ENCODE results near the gene MRPL11.
"Not testable (repeated sequence)": the region's sequence is repeated elsewhere in the genome, so short reads cannot be mapped to it uniquely, and the experiment has no call there.

The MRPL11 gene

GRCh38 chr11:66431871-66432329 lies 6.7 kb downstream of the MRPL11 start:
- not testable (repeated sequence) for DNase-seq (ENCODE audit: low read depth in 1 of 2, low spot score in 1 of 2)

GRCh38 chr11:66431287-66431686 lies 7.4 kb downstream of the MRPL11 start:
- not testable (repeated sequence) for DNase-seq (ENCODE audit: low read depth in 1 of 2, low spot score in 1 of 2)

GRCh38 chr11:66429983-66430602 lies 8.6 kb downstream of the MRPL11 start:
- DNase-seq (ENCODE audit: low read depth in 1 of 2, low spot score in 1 of 2): peak; percentile 54 to 55

- DNase-seq (ENCODE audit: low read depth in 1 of 2, low spot score in 1 of 2): no peak
Observed at GRCh38 chr11:66428933-66429332, 9.7 kb downstream of the MRPL11 start.

- no peak for DNase-seq (ENCODE audit: low read depth in 1 of 2, low spot score in 1 of 2)
Observed at GRCh38 chr11:66426314-66426713, 12.3 kb downstream of the MRPL11 start.

GRCh38 chr11:66421492-66422205 lies 17.0 kb downstream of the MRPL11 start:
- DNase-seq (ENCODE audit: low read depth in 1 of 2, low spot score in 1 of 2): peak; percentile 77 to 78

GRCh38 chr11:66420671-66421476 lies 17.8 kb downstream of the MRPL11 start, which contains the start of gene NPAS4:
Gene NPAS4, plus strand, starts transcription at chr11:66421035. Its CDS starts 145 bp downstream, at chr11:66421180.
- no peak for DNase-seq (ENCODE audit: low read depth in 1 of 2, low spot score in 1 of 2)

GRCh38 chr11:66419825-66420224 lies 18.8 kb downstream of the MRPL11 start:
- DNase-seq (ENCODE audit: low read depth in 1 of 2, low spot score in 1 of 2): no peak

- no peak for DNase-seq (ENCODE audit: low read depth in 1 of 2, low spot score in 1 of 2)
Observed at GRCh38 chr11:66418986-66419308, 19.7 kb downstream of the MRPL11 start.

- DNase-seq (ENCODE audit: low read depth in 1 of 2, low spot score in 1 of 2): peak in 1 of 2 donors; percentile 29
Observed at GRCh38 chr11:66418168-66418985, 20.3 kb downstream of the MRPL11 start.

GRCh38 chr11:66417000-66417399 lies 21.6 kb downstream of the MRPL11 start:
- DNase-seq (ENCODE audit: low read depth in 1 of 2, low spot score in 1 of 2): no peak

- DNase-seq (ENCODE audit: low read depth in 1 of 2, low spot score in 1 of 2): no peak
Observed at GRCh38 chr11:66415423-66415822, 23.2 kb downstream of the MRPL11 start.

- DNase-seq (ENCODE audit: low read depth in 1 of 2, low spot score in 1 of 2): no peak
Observed at GRCh38 chr11:66414120-66414934, 24.3 kb downstream of the MRPL11 start.

- no peak for DNase-seq (ENCODE audit: low read depth in 1 of 2, low spot score in 1 of 2)
Observed at GRCh38 chr11:66413167-66413566, 25.5 kb downstream of the MRPL11 start.

- DNase-seq (ENCODE audit: low read depth in 1 of 2, low spot score in 1 of 2): no peak
Observed at GRCh38 chr11:66412110-66412509, 26.5 kb downstream of the MRPL11 start.

- no peak for DNase-seq (ENCODE audit: low read depth in 1 of 2, low spot score in 1 of 2)
Observed at GRCh38 chr11:66411323-66411722, 27.3 kb downstream of the MRPL11 start.

GRCh38 chr11:66410191-66410590 lies 28.5 kb downstream of the MRPL11 start:
- no peak for DNase-seq (ENCODE audit: low read depth in 1 of 2, low spot score in 1 of 2)

GRCh38 chr11:66409226-66409625 lies 29.4 kb downstream of the MRPL11 start:
- no peak for DNase-seq (ENCODE audit: low read depth in 1 of 2, low spot score in 1 of 2)

GRCh38 chr11:66408488-66409214 lies 30.0 kb downstream of the MRPL11 start:
- peak; percentile 86 to 94 for DNase-seq (ENCODE audit: low read depth in 1 of 2, low spot score in 1 of 2)

Data from activated T-helper 1 cell treated with anti-CD3 and anti-CD28 coated beads, Interleukin-2, amount 50 U/mL, for 16 hours (primary cell).